ENCODE measurements around the gene PDE8B. TPM values are rescaled to one million over a fixed set of nuclear protein-coding genes. Genes with fewer than 3 reads are reported as not detected.

PDE8B gene
- total RNA-seq, 1 experiment from 2014 or later, result not detected

DNA sequence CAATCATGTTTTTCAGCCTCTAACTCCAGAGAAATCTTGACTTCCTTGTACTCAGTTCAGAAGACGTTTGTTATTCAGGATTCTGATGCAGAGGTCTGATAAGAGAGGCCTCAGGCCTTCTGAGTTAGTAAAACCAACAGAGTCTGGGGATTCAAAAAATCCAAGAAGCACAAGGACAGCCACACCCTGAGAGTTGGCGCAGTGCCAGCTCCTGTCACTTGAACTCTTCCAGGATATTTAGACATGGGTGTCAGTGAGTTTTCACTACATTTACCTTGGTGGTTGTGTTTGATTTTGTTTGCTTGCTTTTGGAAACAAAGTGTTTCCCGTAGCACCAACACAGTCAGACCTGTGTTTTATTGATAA is 41.6 kb upstream of the PDE8B start:
- no peaks in the 10 kb centered on the region for H4K20me1 ChIP-seq (ENCODE audit: low read length)
- peak overlapping the region; percentile 80 for H3K9ac ChIP-seq (ENCODE audit: low read length)
- no peaks in the 10 kb centered on the region for H3K27me3 ChIP-seq (ENCODE audit: low read length)
- no TSS peak for BruUV-seq (replicated peaks)
- H2AFZ ChIP-seq (ENCODE audit: low read length), result 0 out of 2 replicates have a peak overlapping the region, but pooled peaks have one; percentile 48
- no peak overlapping the region for H3K4me3 ChIP-seq (ENCODE audit: low read length)
- H3K79me2 ChIP-seq (ENCODE audit: low read length), result no peaks in the 10 kb centered on the region
- peak overlapping the region; percentile 96 for H3K27ac ChIP-seq (ENCODE audit: low read length)
- TF ChIP-seq CTCF (conservative IDR thresholded peaks at IDR 0.05; ENCODE audit: low read depth, low read length) (no peak), EZH2 (IDR thresholded peaks at IDR 0.05; ENCODE audit: low read length, unreplicated experiment) (no peak), EZH2phosphoT487 (IDR thresholded peaks at IDR 0.05; ENCODE audit: borderline replicate concordance, low read length) (no peak)
- no peaks in the 10 kb centered on the region for H3K9me2 ChIP-seq (replicated peaks; ENCODE audit: low read length)
- intact Hi-C loops (cut with micrococcal nuclease), result no loop called here
- POLR2A ChIA-PET (ENCODE audit: unreplicated experiment), result no interaction called here
- peak overlapping the region; percentile 75 for H3K4me2 ChIP-seq (ENCODE audit: low read length)
- CTCF ChIA-PET, result no interaction called here
- no peaks in the 10 kb centered on the region for H3F3A ChIP-seq (ENCODE audit: low read length, unreplicated experiment)
- H3K9me3 ChIP-seq (ENCODE audit: low read length), result no peaks in the 10 kb centered on the region
- DNase-seq, result peak; percentile 71
- peaks cover 27% of the 10 kb centered on the region for H3K4me1 ChIP-seq (ENCODE audit: insufficient read depth, low read length)
- ATAC-seq, result peak; percentile 52
- no peaks in the 10 kb centered on the region for H3K36me3 ChIP-seq (ENCODE audit: low read depth, low read length)

DNA sequence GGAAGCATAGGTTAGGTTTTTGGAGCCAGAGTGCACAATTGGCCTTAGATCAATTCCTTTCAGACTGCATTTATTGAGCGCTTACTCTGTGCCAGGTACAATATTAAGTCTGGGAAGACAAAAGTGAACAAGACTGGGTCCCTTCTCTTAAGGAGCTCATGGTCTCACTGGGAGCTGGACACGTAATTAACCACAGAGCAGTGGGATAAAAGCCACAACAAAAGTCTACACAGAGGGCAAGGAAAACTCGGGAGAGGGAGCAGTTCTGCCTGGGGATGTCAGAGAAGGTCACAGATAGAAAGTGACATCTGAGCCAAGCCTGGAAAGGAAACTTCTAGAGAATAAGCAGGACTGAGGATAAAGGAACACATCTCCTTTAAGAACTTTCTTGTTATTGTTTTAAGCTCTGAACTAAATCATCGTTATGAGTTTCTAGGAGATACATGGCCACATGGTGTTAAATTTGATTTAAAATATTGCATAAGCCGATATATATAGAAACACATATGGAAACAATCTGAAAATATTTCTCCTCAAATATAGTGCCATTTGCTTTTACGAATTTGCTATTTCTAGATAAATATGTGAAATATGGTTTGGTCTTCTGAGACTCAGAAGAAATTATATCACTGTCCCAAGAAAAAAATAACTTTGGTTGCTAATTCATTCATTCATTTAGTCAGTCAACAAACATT is 40.1 kb upstream of the PDE8B start:
- BruUV-seq (replicated peaks), result no TSS peak
- Histone ChIP-seq H3K4me1 (ENCODE audit: insufficient read depth, low read length) (peaks cover 27% of the 10 kb centered on the region), H4K20me1 (ENCODE audit: low read length) (no peaks in the 10 kb centered on the region), H3K27ac (ENCODE audit: low read length) (no peak overlapping the region), H3K36me3 (ENCODE audit: low read depth, low read length) (no peaks in the 10 kb centered on the region), H3K79me2 (ENCODE audit: low read length) (no peaks in the 10 kb centered on the region), H3K9me2 (replicated peaks; ENCODE audit: low read length) (no peaks in the 10 kb centered on the region), H3K27me3 (ENCODE audit: low read length) (no peaks in the 10 kb centered on the region), H3K4me2 (ENCODE audit: low read length) (no peak overlapping the region), H3K4me3 (ENCODE audit: low read length) (no peak overlapping the region), H2AFZ (ENCODE audit: low read length) (no peak overlapping the region), H3F3A (ENCODE audit: low read length, unreplicated experiment) (no peaks in the 10 kb centered on the region), H3K9me3 (ENCODE audit: low read length) (no peaks in the 10 kb centered on the region), H3K9ac (ENCODE audit: low read length) (no peak overlapping the region)
- TF ChIP-seq EZH2 (IDR thresholded peaks at IDR 0.05; ENCODE audit: low read length, unreplicated experiment) (no peak), CTCF (conservative IDR thresholded peaks at IDR 0.05; ENCODE audit: low read depth, low read length) (no peak)
- CTCF ChIA-PET, result no interaction called here
- DNase-seq, result no peak
- POLR2A ChIA-PET (ENCODE audit: unreplicated experiment), result no interaction called here
- ATAC-seq, result no peak
- intact Hi-C loops (cut with micrococcal nuclease), result no loop called here

DNA sequence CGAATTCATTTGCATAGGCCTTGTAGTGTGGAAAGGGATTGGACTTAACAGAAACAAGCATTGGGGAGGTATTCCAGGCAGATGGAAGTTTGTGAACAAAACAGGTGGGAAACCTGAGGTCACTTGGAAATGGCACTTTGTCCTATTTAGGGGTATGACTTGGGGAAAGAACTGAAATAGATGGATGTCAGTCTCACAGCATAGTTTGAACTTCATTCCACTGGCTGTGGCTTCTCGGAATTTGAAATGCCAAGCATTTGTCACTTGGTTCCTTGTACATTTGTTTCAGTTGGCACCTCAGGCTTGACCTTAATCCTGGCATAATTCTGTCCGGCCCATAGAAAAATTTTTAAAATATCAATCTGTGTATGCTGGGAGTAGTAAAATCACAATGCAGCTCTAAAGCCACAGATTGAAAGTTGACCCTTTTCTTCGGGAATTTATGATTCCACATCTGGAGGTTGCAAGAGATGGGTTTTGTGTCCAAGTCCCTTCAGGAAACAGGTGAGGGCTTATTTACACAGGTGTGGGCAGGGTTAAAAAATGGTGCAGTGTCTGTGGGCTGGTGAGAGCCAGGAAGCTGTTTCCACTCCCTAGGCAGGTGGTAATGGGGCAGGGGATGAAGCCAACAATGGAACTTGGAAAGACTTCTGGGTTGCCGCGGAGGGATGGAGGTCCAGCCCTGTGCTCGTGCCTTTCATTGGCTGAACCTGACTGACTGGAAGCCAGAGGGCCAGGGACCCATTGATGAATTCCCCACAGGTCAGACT is 39.2 kb upstream of the PDE8B start:
- ATAC-seq, result no peak
- Histone ChIP-seq H3K9me2 (replicated peaks; ENCODE audit: low read length) (no peaks in the 10 kb centered on the region), H2AFZ (ENCODE audit: low read length) (no peak overlapping the region), H3K9me3 (ENCODE audit: low read length) (no peaks in the 10 kb centered on the region), H3K36me3 (ENCODE audit: low read depth, low read length) (no peaks in the 10 kb centered on the region), H3K27ac (ENCODE audit: low read length) (no peak overlapping the region), H3K27me3 (ENCODE audit: low read length) (no peaks in the 10 kb centered on the region), H3F3A (ENCODE audit: low read length, unreplicated experiment) (no peaks in the 10 kb centered on the region), H3K4me1 (ENCODE audit: insufficient read depth, low read length) (peaks cover 27% of the 10 kb centered on the region), H4K20me1 (ENCODE audit: low read length) (no peaks in the 10 kb centered on the region), H3K9ac (ENCODE audit: low read length) (no peak overlapping the region), H3K4me2 (ENCODE audit: low read length) (no peak overlapping the region), H3K4me3 (ENCODE audit: low read length) (no peak overlapping the region), H3K79me2 (ENCODE audit: low read length) (no peaks in the 10 kb centered on the region)
- intact Hi-C loops (cut with micrococcal nuclease), result no loop called here
- CTCF ChIA-PET, result no interaction called here
- no peak for DNase-seq
- TF ChIP-seq EZH2 (IDR thresholded peaks at IDR 0.05; ENCODE audit: low read length, unreplicated experiment) (no peak), CTCF (conservative IDR thresholded peaks at IDR 0.05; ENCODE audit: low read depth, low read length) (no peak), EZH2phosphoT487 (IDR thresholded peaks at IDR 0.05; ENCODE audit: borderline replicate concordance, low read length) (no peak)
- no TSS peak for BruUV-seq (replicated peaks)
- POLR2A ChIA-PET (ENCODE audit: unreplicated experiment), result no interaction called here
